Fibroblast of villous mesenchyme (primary cell): ENCODE data around the gene FLT1. TPM values are rescaled to one million over a fixed set of nuclear protein-coding genes. Genes with fewer than 3 reads are reported as not detected.

Source experiments
- DNase-seq: peaks from one replicate; pipeline ENCODE4 v3.0.0-alpha.2; 2010; ENCODE audit warnings: low read depth
- H3K4me3 ChIP-seq: 2 replicates; pipeline ENCODE4 v1.5.1; 2011; ENCODE audit warnings: low read depth, mild to moderate bottlenecking, low read length
- total RNA-seq: library from RNA; depleted of rRNA; stranded (reverse); fragments of >200 nt; gene quantifications from 2 replicates; pipeline ENCODE4 v1.2.3, GENCODE V29; 2012
- TF ChIP-seq, protein P1 (sequence below): IDR thresholded peaks from 2 replicates; pipeline ENCODE4 v1.5.1; 2012; ENCODE audit warnings: low read depth, mild to moderate bottlenecking, low read length; ENCODE audit not compliant: insufficient read depth

FLT1 gene
- total RNA-seq, 1 donor, result 12.1 TPM

DNA sequence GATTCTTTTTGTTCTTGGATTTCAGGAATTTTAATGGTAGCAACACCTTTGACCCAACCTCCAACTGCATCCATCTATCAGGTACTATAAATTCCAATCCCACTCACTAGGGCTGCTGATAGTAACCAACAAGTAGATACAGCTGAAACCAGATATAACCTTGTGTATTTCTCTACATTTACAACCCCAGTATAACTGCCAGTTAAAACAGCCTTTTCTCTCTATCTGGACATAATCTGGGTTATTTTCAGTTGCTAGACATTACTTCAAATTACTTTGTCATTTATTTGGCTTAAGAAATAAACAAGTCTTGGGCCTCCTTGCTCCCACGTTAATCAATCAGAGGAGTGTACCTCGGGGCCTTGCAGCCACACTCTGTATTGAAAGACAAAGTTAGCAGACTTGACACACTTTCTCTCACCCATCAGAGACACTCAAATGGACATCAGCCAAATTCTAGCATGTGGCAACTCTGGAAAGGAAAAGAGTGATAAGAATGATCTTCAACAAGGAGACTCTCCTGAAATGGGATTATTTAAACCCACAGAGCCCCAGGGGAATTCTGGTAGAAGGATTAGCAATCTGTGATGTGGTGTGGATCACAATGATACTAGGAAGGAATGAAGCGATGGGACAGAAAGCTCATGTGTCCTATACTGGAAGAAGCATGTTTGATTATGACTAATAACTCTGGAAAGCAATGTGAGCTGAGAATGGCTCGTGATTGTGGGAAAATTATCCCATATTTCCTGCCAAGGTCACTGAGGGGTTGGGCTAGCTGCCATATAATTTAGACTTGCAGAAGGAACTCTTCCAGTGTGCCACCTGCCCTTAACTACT lies 157.5 kb downstream of the FLT1 start:
- TF ChIP-seq, protein P1, sequence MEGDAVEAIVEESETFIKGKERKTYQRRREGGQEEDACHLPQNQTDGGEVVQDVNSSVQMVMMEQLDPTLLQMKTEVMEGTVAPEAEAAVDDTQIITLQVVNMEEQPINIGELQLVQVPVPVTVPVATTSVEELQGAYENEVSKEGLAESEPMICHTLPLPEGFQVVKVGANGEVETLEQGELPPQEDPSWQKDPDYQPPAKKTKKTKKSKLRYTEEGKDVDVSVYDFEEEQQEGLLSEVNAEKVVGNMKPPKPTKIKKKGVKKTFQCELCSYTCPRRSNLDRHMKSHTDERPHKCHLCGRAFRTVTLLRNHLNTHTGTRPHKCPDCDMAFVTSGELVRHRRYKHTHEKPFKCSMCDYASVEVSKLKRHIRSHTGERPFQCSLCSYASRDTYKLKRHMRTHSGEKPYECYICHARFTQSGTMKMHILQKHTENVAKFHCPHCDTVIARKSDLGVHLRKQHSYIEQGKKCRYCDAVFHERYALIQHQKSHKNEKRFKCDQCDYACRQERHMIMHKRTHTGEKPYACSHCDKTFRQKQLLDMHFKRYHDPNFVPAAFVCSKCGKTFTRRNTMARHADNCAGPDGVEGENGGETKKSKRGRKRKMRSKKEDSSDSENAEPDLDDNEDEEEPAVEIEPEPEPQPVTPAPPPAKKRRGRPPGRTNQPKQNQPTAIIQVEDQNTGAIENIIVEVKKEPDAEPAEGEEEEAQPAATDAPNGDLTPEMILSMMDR, result no peak
- H3K4me3 ChIP-seq, result no peak overlapping the region
- peak; percentile 88 for DNase-seq

DNA sequence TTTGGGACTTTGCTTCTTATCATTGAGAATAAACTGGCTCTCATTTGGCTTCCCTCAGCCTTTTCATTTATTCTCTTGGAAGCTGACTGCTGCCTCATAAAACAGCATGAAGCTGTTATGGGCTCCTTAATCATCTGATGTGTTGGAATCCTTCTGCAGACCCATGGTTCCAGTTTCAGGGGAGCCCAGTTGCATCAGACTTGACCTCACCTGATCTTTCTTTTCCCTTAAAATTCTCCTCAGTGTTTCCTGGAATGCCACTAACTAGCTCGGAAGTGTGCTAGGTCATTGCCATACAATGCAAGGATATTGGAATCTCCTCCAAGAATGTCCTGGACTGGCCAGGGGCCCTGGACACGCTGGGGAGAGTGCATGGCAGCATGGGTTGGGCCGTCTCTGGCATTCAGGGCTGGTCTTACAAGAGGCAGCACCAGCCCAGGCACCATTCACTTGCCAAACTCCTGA lies 158.7 kb downstream of the FLT1 start:
- peak; percentile 66 for DNase-seq
- no peak overlapping the region for H3K4me3 ChIP-seq
- TF ChIP-seq, protein P1, result no peak

DNA sequence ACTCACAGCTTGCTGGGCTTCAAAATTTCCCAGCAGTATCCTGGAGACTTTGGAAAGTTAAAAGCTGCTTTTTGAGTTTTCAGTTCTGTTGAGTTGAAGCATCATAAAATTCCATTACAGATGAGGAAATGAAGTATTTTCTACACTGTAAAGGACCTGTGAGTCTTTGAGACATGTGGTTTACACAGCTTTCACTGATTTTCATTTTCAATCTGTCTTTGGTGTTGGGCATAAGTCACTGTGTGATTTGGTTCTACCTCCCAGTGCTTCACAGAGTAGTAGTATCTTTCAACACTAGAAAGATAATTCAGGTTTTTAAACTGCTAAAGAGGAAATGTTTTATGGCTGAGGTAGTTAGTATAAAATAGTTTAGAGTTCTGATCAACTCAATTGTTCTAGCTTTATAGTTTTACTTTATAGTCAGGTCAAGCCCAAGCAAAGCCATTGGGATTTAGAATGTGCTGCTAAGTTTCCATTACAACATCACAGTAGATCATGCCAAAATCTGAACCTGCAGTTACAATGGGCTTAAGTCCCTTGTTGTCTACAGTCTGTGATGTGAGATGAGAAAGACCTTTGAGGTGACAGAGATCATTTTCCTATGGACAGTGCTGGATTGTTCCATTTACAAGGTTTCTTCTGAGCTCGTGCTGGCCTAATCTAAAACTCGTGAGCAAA lies 161.6 kb downstream of the FLT1 start:
- TF ChIP-seq, protein P1, result no peak
- no peak for DNase-seq
- H3K4me3 ChIP-seq, result no peak overlapping the region

DNA sequence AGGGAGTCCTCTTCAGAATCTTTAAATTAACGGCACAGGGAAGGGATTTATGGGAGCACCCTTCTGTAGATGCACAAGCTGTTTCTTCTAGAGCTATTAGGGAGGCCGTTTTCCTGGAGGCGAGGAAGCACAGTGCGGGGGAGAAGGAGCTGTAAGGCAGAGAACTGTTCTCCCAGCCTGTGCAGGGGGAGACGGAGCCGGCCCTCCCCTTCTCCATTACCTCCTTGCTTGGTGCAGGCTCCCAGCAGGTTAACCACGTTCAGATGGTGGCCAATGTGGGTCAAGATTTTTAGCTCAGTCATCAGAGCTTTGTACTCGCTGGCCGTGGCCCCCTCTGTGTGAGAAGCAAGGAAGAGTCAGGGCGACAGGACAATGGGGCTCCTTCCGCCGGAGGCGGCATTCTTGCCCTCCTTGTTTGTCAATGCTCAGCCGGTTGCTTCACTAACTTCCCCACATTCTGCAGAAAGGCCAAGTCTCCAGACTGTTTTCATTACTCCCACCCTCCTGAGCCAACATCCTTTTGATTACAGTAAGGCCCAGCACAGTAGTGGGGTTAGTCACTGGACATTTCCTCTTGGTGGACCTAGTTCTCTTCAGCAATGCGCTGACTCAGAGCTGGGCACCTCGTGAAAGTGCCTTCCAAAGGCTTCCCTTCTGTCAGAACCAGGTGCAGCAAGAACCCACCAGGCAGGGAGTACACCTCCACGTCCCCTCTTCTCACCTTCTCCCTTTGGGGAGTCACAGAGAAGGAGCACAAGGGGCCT lies 165.4 kb downstream of the FLT1 start:
- DNase-seq, result peak; percentile 97
- TF ChIP-seq, protein P1, result no peak
- no peak overlapping the region for H3K4me3 ChIP-seq

DNA sequence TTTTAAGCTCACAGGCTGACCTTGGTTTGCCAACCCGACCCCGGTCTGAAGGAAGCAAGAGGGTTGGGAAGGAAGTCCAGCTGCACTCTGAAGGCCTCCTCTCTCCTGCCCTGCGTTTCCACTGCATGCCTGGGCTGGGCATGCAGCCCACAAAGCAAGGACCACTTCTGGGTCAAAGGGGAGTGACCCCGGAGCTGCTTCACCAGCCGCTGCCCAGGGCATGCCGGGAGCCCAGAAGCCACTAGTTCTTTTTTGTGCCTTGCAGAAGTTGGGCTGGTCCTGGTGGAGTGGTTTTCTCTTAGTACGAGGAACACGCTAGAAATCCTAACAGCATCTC lies 166.7 kb downstream of the FLT1 start:
- no peak overlapping the region for H3K4me3 ChIP-seq
- TF ChIP-seq, protein P1, result no peak
- no peak for DNase-seq

DNA sequence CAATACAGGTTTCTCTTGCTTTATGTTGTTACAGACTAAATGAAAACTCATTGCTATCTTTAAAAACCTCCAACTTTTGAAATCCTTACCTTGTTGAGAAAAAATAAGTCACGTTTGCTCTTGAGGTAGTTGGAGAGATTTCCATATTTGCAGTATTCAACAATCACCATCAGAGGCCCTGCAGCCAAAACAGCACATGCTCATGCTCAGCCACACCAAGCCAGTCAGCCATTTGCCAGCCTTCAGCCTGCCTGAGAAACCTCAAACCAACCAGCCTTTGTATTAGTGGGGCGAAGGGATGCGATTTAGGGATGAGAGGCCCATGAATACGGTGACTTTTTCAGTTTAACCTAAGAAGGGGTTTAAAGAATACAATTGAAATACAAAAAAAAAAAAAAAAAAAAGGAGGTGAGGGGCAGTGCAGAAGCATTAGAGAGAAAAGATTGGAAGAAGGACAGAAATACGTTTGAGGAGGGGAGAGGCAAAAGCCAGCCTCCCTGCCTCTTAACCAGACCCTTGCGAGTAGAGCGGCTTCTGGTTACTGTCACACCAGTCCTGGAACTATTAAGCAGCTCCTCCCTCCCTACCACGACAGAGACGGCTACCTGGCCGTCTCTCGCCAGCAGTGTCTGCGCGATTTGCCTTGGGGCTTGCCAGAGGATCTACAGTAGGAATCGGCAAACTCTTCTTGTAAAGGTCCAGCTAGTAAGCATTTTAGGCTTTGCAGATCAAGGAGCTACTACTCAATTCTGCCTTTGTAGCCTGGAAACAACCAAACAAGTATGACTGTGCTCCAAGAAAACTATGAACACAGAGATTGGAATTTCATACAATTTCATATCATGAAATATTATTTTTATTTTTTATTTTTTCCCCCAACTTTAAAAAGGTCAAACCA lies 167.3 kb downstream of the FLT1 start:
- no peak for DNase-seq
- no peak overlapping the region for H3K4me3 ChIP-seq
- TF ChIP-seq, protein P1, result no peak
